SH-SY5Y (cell line): ENCODE results near the gene FDPS.

Source experiments
- GATA2 ChIP-seq: IDR thresholded peaks from 2 replicates; pipeline ENCODE4 v1.6.1; 2011; ENCODE audit warnings: mild to moderate bottlenecking, low read depth, low read length
- GATA3 ChIP-seq: IDR thresholded peaks from 2 replicates; pipeline ENCODE4 v1.6.1; 2011; ENCODE audit warnings: low read depth, mild to moderate bottlenecking, low read length, moderate library complexity

The FDPS gene

GRCh38 chr1:155296661-155297060 is 12.0 kb upstream of the FDPS start:
- no peak for TF ChIP-seq GATA2
- TF ChIP-seq GATA3 = no peak

- TF ChIP-seq GATA2 (no peak), GATA3 (no peak)
Measured at GRCh38 chr1:155297384-155297783, 11.3 kb upstream of the FDPS start.

- TF ChIP-seq GATA3 (no peak), GATA2 (no peak)
Measured at GRCh38 chr1:155300024-155300423, 8.6 kb upstream of the FDPS start.

- TF ChIP-seq GATA3 (no peak), GATA2 (no peak)
Measured at GRCh38 chr1:155300553-155301329, 7.9 kb upstream of the FDPS start.

- TF ChIP-seq GATA3 (no peak), GATA2 (no peak)
Measured at GRCh38 chr1:155301342-155301841, 7.3 kb upstream of the FDPS start, which contains the start of gene PKLR. PKLR (minus strand) TSS chr1:155301438; CDS start chr1:155301395, 43 bp downstream.

GRCh38 chr1:155304558-155305063 is 4.1 kb upstream of the FDPS start:
- TF ChIP-seq GATA3 (no peak), GATA2 (no peak)

GRCh38 chr1:155305881-155306391 is 2.7 kb upstream of the FDPS start:
- no peak for TF ChIP-seq GATA2
- no peak for TF ChIP-seq GATA3

GRCh38 chr1:155307247-155307740 is 1.4 kb upstream of the FDPS start:
- TF ChIP-seq GATA2 = no peak
- no peak for TF ChIP-seq GATA3

GRCh38 chr1:155309423-155310021 is 856 bp downstream of the FDPS start:
- TF ChIP-seq GATA3 = no peak
- no peak for TF ChIP-seq GATA2

- TF ChIP-seq GATA3 (no peak), GATA2 (no peak)
Measured at GRCh38 chr1:155313261-155313660, 4.6 kb downstream of the FDPS start.

- no peak for TF ChIP-seq GATA3
- no peak for TF ChIP-seq GATA2
Measured at GRCh38 chr1:155316922-155317321, 8.3 kb downstream of the FDPS start.

- TF ChIP-seq GATA3 (no peak), GATA2 (no peak)
Measured at GRCh38 chr1:155318082-155318481, 9.4 kb downstream of the FDPS start.

GRCh38 chr1:155319536-155319935 is 10.9 kb downstream of the FDPS start:
- no peak for TF ChIP-seq GATA3
- no peak for TF ChIP-seq GATA2

- TF ChIP-seq GATA2 = no peak
- TF ChIP-seq GATA3 = no peak
Measured at GRCh38 chr1:155320252-155320651, 11.6 kb downstream of the FDPS start.
